Nephron (organoid): ENCODE results near the gene FAM216A.
"Not testable (repeated sequence)": the region's sequence is repeated elsewhere in the genome, so short reads cannot be mapped to it uniquely, and the experiment has no call there.

Experiments used
- H3K27ac Mint-ChIP-seq, 3 experiments: 2 replicates each; pipeline ENCODE4 v1.8.0; 2020; ENCODE audit warnings: mixed read lengths in 3 of 3, mild to moderate bottlenecking in 2 of 3, moderate library complexity in 1 of 3
- H3K27me3 Mint-ChIP-seq: 2 replicates; pipeline ENCODE4 v1.8.0; 2021; ENCODE audit warnings: low read depth, mild to moderate bottlenecking, moderate library complexity, mixed read lengths
- H3K36me3 Mint-ChIP-seq: 2 replicates; pipeline ENCODE4 v1.8.0; 2020; ENCODE audit warnings: low read depth, mixed read lengths
- H3K4me1 Mint-ChIP-seq: 2 replicates; pipeline ENCODE4 v1.8.0; 2020; ENCODE audit warnings: mixed read lengths
- H3K4me3 Mint-ChIP-seq, 3 experiments: 2 replicates each; pipeline ENCODE4 v1.8.0; 2020; ENCODE audit warnings: mild to moderate bottlenecking in 3 of 3, mixed read lengths in 3 of 3, moderate library complexity in 2 of 3
- H3K9me3 Mint-ChIP-seq: 2 replicates; pipeline ENCODE4 v1.8.0; 2020; ENCODE audit warnings: mixed read lengths
- TF ChIP-seq, protein P1 (sequence below), 3 experiments: fragments of 200-600 bp; sonication (generic); IDR thresholded peaks; one replicate each; pipeline ENCODE4 v1.5.0; 2021; ENCODE audit warnings: antibody characterized with exemption in 3 of 3; ENCODE audit not compliant: unreplicated experiment in 3 of 3

Gene FAM216A, protein sequence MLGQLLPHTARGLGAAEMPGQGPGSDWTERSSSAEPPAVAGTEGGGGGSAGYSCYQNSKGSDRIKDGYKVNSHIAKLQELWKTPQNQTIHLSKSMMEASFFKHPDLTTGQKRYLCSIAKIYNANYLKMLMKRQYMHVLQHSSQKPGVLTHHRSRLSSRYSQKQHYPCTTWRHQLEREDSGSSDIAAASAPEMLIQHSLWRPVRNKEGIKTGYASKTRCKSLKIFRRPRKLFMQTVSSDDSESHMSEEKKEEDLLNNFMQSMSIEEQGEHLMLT

DNA sequence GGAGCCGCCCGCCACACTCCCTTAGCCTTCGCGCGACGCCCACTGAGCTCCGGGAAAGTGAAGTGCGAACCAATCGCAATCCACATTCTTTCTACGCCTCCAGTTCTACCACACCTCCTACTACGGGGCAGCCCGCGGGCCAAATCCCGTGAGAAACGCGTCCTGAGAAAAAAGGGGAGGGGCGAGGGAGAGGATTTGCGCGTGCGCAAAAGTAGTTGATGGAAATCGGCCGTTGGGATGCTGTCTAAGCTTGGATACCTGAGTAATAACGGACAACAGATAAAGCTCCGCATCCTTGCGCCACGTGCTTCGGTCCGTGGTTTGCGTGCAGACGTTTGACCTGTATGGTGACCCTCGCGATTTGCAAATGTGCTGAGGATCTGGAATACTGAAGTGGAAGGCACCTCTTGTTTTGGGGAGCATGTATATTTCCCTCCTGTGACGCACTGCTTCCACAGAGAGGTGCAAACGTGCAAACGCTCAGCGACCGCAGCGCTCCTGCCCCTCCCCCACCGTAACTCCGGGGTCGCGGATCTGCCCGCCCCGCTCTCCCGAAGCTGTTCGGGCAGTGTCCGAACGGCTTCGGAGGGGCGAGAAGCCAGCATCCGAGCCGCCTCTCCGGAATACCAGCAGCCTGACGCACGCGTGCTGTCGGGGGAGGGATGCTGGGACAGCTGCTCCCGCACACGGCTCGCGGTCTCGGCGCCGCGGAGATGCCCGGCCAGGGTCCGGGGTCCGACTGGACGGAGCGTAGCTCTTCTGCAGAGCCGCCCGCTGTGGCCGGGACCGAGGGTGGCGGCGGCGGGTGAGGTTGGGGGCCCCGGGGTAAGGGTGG is at the start of gene FAM216A, which contains the start of gene GPN3:
TSS of gene FAM216A (plus strand) at position 632 of the 835 bp plus-strand sequence. CDS start at position 663, 31 bp downstream.
TSS of gene GPN3 (minus strand) at position 44 of the 835 bp plus-strand sequence. CDS start 54 bp downstream, outside the sequence.
- TF ChIP-seq, protein P1, sequence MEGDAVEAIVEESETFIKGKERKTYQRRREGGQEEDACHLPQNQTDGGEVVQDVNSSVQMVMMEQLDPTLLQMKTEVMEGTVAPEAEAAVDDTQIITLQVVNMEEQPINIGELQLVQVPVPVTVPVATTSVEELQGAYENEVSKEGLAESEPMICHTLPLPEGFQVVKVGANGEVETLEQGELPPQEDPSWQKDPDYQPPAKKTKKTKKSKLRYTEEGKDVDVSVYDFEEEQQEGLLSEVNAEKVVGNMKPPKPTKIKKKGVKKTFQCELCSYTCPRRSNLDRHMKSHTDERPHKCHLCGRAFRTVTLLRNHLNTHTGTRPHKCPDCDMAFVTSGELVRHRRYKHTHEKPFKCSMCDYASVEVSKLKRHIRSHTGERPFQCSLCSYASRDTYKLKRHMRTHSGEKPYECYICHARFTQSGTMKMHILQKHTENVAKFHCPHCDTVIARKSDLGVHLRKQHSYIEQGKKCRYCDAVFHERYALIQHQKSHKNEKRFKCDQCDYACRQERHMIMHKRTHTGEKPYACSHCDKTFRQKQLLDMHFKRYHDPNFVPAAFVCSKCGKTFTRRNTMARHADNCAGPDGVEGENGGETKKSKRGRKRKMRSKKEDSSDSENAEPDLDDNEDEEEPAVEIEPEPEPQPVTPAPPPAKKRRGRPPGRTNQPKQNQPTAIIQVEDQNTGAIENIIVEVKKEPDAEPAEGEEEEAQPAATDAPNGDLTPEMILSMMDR (IDR thresholded peaks at IDR 0.05; ENCODE audit: unreplicated experiment in 3 of 3): no peak
- Mint-ChIP-seq H3K27ac (peak within 1 kb of the TSS; percentile 84 to 96 (median 95)), H3K36me3 (peaks cover 6% of the 10 kb centered on the region), H3K9me3 (no peaks in the 10 kb centered on the region), H3K4me3 (peak within 1 kb of the TSS; percentile 97 to 98 (median 98)), H3K27me3 (no peaks in the 10 kb centered on the region), H3K4me1 (peaks cover 15% of the 10 kb centered on the region)

DNA sequence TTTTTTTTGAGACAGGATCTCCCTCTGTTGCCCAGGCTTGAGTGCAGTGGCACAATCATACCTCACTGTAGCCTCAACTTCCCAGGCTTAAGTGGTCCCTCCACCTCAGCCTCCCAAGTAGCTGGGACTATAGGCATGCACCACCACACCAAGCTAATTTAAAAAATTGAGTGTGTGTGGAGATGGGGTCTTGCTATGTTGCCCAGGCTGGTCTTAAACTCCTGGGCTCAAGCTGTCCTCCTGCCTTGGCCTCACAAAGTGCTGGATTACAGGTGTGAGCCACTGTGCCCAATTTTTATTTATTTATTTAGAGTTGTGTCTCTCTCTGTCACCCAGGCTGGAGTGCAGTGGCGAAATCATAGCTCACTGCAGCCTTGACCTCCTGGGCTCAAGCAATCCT is 48.0 kb upstream of the FAM216A start:
- not testable (repeated sequence) for H3K4me3 Mint-ChIP-seq, H3K36me3 Mint-ChIP-seq, H3K27ac Mint-ChIP-seq, H3K27me3 Mint-ChIP-seq, H3K9me3 Mint-ChIP-seq
- H3K4me1 Mint-ChIP-seq: peaks cover 13% of the 10 kb centered on the region

DNA sequence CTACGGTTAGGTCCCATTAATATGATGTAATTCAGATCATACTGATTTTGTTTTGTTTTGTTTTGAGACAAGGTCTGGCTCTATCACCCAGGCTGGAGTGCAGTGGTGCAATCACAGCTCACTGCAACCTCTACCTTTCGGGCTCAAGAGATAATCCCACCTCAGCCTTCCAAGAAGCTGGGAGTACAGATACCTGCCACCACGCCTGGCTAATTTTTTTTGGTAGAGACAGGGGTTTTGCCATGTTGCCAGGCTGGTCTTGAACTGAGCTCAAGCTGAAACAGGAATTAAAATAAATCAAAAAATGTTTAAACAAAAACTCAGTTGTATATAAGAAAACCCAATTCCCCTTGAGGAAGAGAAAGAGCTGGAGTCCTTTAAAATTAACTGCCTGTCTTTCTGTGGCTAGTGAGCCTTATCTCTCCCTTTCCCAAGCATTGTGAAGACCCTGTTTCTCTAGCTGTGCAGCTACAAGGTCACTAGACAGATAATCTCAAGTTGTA is 47.4 kb upstream of the FAM216A start:
- Mint-ChIP-seq H3K27me3 (peaks cover 4% of the 10 kb centered on the region), H3K36me3 (no peaks in the 10 kb centered on the region), H3K9me3 (no peaks in the 10 kb centered on the region), H3K4me3 (no peak overlapping the region), H3K27ac (peak overlapping the region; percentile 32 to 76 (median 33)), H3K4me1 (peaks cover 13% of the 10 kb centered on the region)
- TF ChIP-seq, protein P1 (IDR thresholded peaks at IDR 0.05; ENCODE audit: unreplicated experiment in 3 of 3): no peak

DNA sequence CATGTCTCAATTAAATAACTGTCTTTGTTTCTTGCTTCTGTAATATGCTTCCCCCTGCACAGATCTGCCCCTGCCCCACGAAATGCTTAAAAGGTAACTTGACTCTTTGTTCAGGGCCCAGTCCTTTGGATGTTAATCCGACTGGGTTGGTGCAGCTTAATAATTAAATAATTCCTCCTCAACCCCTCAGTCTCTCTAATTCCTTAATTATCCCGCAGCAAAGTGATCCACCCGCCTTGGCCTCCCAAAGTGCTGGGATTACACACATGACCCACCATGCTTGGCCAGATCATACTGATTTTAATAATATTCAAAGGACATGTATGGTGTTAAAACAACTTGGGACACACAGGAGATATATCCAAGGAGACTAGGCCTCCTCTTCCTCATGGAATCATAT is 46.9 kb upstream of the FAM216A start:
- no peaks in the 10 kb centered on the region for H3K36me3 Mint-ChIP-seq
- no peak overlapping the region for H3K4me3 Mint-ChIP-seq
- peak overlapping the region; percentile 32 to 76 (median 33) for H3K27ac Mint-ChIP-seq
- peaks cover 13% of the 10 kb centered on the region for H3K4me1 Mint-ChIP-seq
- peaks cover 4% of the 10 kb centered on the region for H3K27me3 Mint-ChIP-seq
- no peaks in the 10 kb centered on the region for H3K9me3 Mint-ChIP-seq
- TF ChIP-seq, protein P1 (IDR thresholded peaks at IDR 0.05; ENCODE audit: unreplicated experiment in 3 of 3): no peak

DNA sequence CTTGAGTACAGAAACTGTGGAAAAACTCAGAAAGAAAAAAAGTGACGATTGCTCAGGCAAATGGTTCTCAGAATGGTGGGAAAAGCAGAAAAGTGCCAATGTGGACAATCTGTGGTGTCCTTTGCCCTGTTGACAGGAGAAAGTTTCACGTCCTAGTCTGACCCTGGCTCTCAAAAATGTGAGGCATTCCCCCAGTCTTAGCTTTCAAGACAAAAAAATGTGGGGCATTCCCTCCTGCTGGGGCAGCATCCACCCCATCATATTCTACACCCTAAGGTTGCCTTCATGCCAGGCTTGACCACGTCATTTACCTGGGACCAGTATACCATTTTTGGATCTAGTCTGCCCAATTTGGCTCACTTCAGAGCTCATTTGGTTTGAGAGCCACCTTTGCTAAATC is 44.4 kb upstream of the FAM216A start:
- Mint-ChIP-seq H3K4me3 (no peak overlapping the region), H3K9me3 (no peaks in the 10 kb centered on the region), H3K27me3 (no peaks in the 10 kb centered on the region), H3K27ac (no peak overlapping the region), H3K36me3 (no peaks in the 10 kb centered on the region), H3K4me1 (peaks cover 13% of the 10 kb centered on the region)
- TF ChIP-seq, protein P1 (IDR thresholded peaks at IDR 0.05; ENCODE audit: unreplicated experiment in 3 of 3): no peak

DNA sequence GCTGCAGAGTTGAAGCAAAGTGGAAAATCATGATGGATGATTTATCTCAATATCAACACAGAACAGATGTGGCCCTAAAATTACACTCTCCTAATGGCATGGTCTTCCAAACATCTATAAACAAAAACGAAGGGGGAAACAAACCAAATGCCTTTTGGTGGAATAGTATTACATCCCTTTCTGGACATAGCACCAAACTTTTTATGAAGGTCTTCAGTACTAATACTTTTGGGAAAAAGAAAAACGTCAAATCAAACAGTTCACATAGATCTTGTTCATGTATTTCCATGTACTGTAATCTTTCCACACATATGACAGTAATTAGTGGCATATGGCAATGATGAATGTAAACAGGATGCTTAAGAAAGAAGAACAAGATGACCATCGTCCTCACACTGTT is 42.2 kb upstream of the FAM216A start:
- Mint-ChIP-seq H3K9me3 (no peaks in the 10 kb centered on the region), H3K36me3 (no peaks in the 10 kb centered on the region), H3K4me1 (peaks cover 16% of the 10 kb centered on the region), H3K27me3 (no peaks in the 10 kb centered on the region), H3K27ac (no peak overlapping the region), H3K4me3 (no peak overlapping the region)
- TF ChIP-seq, protein P1 (IDR thresholded peaks at IDR 0.05; ENCODE audit: unreplicated experiment in 3 of 3): no peak

DNA sequence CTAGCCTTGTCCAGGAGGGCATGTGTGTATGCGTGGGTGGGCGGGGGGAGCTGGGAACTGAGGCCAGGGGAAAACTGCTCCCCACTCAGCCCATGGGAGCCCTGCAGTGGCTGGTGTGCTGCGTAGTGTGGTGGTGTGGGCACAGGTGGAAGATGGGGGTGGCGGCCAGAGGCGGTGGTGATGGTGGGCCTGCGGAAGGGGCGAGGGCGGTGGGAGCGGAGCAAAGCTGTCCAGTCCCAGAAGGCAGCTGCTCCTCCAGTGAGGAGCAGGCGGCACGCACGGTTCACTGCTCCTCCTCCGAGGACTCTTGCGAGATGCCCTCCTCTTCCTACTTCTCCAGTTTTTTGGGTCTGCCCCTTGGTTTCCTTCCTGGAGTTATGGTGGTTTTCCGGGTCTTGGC is 39.0 kb upstream of the FAM216A start:
- not testable (repeated sequence) for H3K4me3 Mint-ChIP-seq, H3K36me3 Mint-ChIP-seq, H3K27me3 Mint-ChIP-seq, H3K4me1 Mint-ChIP-seq, H3K9me3 Mint-ChIP-seq
- H3K27ac Mint-ChIP-seq: peak overlapping the region in 1 of 3 experiments; percentile 11
